22Rv1 (cell line): ENCODE measurements around the gene SENP7.
"Not testable (repeated sequence)": the region's sequence is repeated elsewhere in the genome, so short reads cannot be mapped to it uniquely, and the experiment has no call there.

Experiments
- H3K27ac ChIP-seq: fragments of 450-650 bp; 2 replicates; pipeline ENCODE4 v1.5.1; 2017
- CTCF ChIP-seq: fragments of 450-650 bp; IDR thresholded peaks from 2 replicates; pipeline ENCODE4 v1.5.1; 2017; ENCODE audit warnings: mild to moderate bottlenecking
- ZFX ChIP-seq: fragments of 450-650 bp; IDR thresholded peaks from 2 replicates; pipeline ENCODE4 v1.6.1; 2017; ENCODE audit warnings: antibody characterized with exemption, borderline replicate concordance

SENP7 gene

DNA sequence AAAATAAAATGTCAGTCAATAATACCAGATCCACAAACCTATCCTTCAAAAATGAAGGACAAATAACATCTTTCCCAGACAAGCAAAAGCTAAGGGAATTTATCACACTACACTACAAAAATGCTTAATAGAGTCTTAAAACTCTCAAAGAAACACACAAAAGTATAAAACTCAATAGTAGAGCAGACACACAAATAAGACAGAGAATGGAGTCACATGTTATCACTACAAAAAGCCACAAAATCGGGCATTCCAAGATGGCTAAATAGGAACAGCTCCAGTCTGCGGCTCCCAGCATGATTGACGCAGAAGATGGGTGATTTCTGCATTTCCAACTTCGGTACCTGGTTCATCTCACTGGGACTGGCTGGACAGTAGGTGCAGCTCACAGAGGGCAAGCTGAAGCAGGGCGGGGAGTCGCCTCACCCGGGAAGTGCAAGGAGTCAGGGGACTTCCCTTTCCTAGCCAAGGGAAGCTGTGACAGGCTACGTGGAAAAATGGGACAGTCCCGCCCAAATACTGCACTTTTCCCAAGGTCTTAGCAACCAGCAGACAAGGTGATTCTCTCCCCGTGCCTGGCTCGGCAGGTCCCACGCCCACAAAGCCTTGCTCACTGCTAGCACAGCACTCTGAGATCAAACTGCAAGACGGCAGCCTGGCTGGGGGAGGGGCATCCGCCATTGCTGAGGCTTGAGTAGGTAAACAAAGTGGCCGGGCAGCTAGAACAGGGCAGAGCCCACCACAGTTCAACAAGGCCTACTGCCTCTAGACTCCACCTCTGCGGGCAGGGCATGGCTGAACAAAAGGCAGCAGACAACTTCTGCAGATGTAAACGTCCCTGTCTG, 46.3 kb downstream of the SENP7 start:
- TF ChIP-seq ZFX (no peak), CTCF (no peak)
- 0 out of 2 replicates have a peak overlapping the region, but pooled peaks have one; percentile 8 for H3K27ac ChIP-seq

- H3K27ac ChIP-seq, result no peak overlapping the region
- TF ChIP-seq CTCF, result no peak
- no peak for TF ChIP-seq ZFX
Observed at GRCh38 chr3:101464235-101464634, 48.8 kb downstream of the SENP7 start.

DNA sequence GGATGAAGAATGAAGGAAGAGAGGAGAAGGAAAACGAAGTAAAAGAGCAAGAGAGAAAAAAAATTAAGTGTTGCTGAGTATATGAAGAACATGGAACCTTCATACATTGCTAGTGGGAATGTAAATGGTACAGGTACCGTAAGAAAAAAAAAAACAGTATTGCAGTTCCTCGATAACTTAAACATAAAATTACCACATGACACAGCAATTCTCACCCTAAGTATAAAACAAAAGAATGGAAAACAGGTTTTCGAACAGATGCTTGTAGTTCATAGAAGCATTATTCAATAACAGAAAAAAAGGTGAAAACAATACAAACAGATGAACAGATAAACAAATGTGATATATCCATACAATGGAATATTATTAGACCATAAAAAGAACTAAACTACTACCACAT, 51.6 kb downstream of the SENP7 start:
- no peak for TF ChIP-seq ZFX
- TF ChIP-seq CTCF, result no peak
- H3K27ac ChIP-seq, result no peak overlapping the region

GRCh38 chr3:101458387-101458786, 54.6 kb downstream of the SENP7 start:
- TF ChIP-seq CTCF (no peak), ZFX (no peak)
- no peak overlapping the region for H3K27ac ChIP-seq

DNA sequence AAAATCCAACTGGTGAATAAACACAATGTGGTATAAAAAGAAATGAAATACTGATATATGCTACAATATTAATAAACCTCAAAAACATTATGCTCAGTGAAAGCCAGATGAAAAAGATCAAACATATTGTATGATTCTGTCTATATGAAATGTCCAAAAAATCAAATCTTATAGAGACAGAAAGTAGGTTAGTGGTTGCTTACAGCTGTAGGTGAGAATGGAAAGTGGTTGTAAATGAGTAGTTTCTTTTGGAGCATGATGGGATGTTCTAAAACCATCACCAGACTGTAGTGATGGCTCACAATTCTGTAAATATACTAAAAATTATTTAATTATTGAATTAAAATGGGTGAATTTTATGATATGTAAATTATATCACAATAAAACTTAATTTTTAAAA, 58.4 kb downstream of the SENP7 start:
- no peak for TF ChIP-seq ZFX
- no peak for TF ChIP-seq CTCF
- no peak overlapping the region for H3K27ac ChIP-seq

DNA sequence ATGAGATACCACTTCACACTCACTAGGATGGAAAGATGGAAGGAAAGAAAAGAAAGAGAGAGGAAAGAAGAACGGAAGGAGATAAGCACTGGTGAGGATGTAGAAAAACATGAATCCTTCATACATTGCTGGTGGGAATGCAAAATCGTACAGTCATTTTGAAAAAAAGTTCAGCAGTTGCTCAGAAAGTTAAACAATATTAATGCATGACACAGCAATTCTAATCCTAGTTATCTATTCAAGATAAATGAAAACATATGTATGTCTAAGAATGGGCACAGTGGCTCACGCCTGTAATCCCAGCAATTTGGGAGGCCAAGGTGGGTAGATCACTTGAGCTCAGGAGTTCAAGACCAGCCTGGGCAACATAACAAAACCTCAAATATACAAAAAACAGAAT, 59.1 kb downstream of the SENP7 start:
- H3K27ac ChIP-seq, result no peak overlapping the region
- TF ChIP-seq ZFX (no peak), CTCF (no peak)

GRCh38 chr3:101438641-101439040, 74.4 kb downstream of the SENP7 start:
- not testable (repeated sequence) for H3K27ac ChIP-seq

DNA sequence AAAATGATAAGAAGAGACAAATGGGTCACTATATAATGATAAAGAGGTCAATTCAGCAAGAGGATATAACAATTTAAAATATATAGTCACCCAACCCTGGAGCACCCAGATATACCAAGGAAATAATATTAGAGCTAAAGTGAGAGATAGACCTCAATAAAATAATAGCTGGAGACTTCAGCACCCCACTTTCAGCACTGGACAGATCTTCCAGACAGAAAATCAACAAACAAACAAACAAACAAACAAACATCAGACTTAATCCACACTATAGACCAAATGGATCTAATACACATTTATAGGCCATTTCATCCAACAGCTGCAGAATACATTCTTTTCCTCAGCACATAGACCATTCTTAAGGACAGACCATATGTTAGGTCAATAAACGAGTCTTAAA, 79.4 kb downstream of the SENP7 start:
- TF ChIP-seq CTCF, result no peak
- no peak for TF ChIP-seq ZFX
- H3K27ac ChIP-seq, result no peak overlapping the region
